Muscle layer of colon (tissue), 2 donors: ENCODE data around the gene UBAP1.
"Not testable (repeated sequence)": the region's sequence is repeated elsewhere in the genome, so short reads cannot be mapped to it uniquely, and the experiment has no call there.

Source experiments
- H3K27ac ChIP-seq: one replicate; pipeline ENCODE4 v1.7.0; 2013; ENCODE audit warnings: low read depth, mild to moderate bottlenecking, low read length, moderate library complexity
- H3K27me3 ChIP-seq, 2 donors: one replicate each; pipeline ENCODE4 v1.7.0; 2013; ENCODE audit warnings: low read length in 2 of 2, mild to moderate bottlenecking in 2 of 2; ENCODE audit not compliant: insufficient read depth in 2 of 2, control insufficient read depth in 1 of 2
- H3K36me3 ChIP-seq: one replicate; pipeline ENCODE4 v1.7.0; 2013; ENCODE audit warnings: mild to moderate bottlenecking, low read length; ENCODE audit not compliant: insufficient read depth
- H3K4me1 ChIP-seq: one replicate; pipeline ENCODE4 v1.7.0; 2013; ENCODE audit warnings: mild to moderate bottlenecking, low read length; ENCODE audit not compliant: insufficient read depth
- H3K4me3 ChIP-seq, 2 donors: one replicate each; pipeline ENCODE4 v1.7.0; 2013; ENCODE audit warnings: low read length in 2 of 2, low read depth in 1 of 2, mild to moderate bottlenecking in 1 of 2, moderate library complexity in 1 of 2
- H3K9ac ChIP-seq: one replicate; pipeline ENCODE4 v1.7.0; 2013; ENCODE audit warnings: low read length
- H3K9me3 ChIP-seq: one replicate; pipeline ENCODE4 v1.7.0; 2013; ENCODE audit warnings: mild to moderate bottlenecking, low read length
- donor health status: abdominal sarcoma.
- donor health status: Adenocarcinoma of cecum.

Gene UBAP1

DNA sequence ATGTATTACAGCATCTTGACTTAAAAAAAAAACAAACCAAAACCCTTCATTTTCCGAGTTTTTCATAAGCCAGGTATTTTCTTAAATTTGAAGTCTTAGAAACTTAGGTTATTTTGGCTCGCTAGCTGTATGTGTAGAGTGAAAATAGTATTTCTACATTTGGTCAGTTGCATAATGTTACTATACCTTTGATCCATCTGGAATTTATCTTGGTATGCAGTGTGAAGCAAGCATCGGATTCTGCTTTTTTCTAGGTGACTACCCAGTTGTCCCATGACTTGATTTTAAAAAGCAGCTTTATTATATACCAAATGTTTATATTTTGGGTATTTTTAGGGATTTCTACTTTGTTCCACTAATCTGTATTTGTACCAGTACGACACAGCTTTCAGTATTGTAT, 27.7 kb downstream of the UBAP1 start:
- no peaks in the 10 kb centered on the region for H3K27me3 ChIP-seq
- no peaks in the 10 kb centered on the region for H3K9me3 ChIP-seq
- H3K27ac ChIP-seq: no peak overlapping the region
- no peak overlapping the region for H3K4me3 ChIP-seq
- H3K36me3 ChIP-seq: peaks cover 3% of the 10 kb centered on the region
- no peak overlapping the region for H3K9ac ChIP-seq
- peaks cover 11% of the 10 kb centered on the region for H3K4me1 ChIP-seq

- H3K9ac ChIP-seq: no peak overlapping the region
Measured at GRCh38 chr9:34211395-34211794, 32.6 kb downstream of the UBAP1 start.

GRCh38 chr9:34214354-34215000, 35.6 kb downstream of the UBAP1 start:
- H3K36me3 ChIP-seq, H3K9ac ChIP-seq, H3K27ac ChIP-seq, H3K4me1 ChIP-seq, H3K27me3 ChIP-seq, H3K4me3 ChIP-seq, H3K9me3 ChIP-seq: not testable (repeated sequence)

More at GRCh38 chr9:34211395-34211794, 32.6 kb downstream of the UBAP1 start:
- H3K9me3 ChIP-seq: no peaks in the 10 kb centered on the region
- no peaks in the 10 kb centered on the region for H3K36me3 ChIP-seq
- H3K4me3 ChIP-seq: no peak overlapping the region
- no peak overlapping the region for H3K27ac ChIP-seq
- H3K4me1 ChIP-seq: no peaks in the 10 kb centered on the region
- no peaks in the 10 kb centered on the region for H3K27me3 ChIP-seq

GRCh38 chr9:34216325-34216724, 37.5 kb downstream of the UBAP1 start:
- peaks cover 3% of the 10 kb centered on the region for H3K4me1 ChIP-seq
- H3K9ac ChIP-seq: no peak overlapping the region
- no peaks in the 10 kb centered on the region for H3K27me3 ChIP-seq
- H3K36me3 ChIP-seq: no peaks in the 10 kb centered on the region
- no peaks in the 10 kb centered on the region for H3K9me3 ChIP-seq
- no peak overlapping the region for H3K27ac ChIP-seq
- no peak overlapping the region for H3K4me3 ChIP-seq

DNA sequence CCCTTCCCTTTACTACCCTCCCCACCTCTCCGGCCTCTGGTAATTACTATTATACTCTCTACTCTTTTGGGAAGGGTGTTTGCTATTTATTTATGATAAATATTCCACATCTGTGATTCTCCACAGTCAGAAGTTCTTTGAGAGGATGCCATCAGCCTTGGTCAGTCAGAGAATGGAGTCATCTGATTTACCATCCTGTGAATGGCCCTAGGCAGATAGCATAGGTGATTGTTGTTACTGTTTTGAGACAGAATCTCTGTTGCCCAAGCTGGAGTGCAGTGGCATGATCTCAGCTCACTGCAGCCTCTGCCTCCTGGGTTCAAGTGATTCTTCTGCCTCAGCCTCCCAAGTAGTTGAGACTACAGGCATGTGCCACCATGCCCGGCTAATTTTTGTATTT, 38.2 kb downstream of the UBAP1 start:
- H3K9ac ChIP-seq, H3K4me1 ChIP-seq, H3K27me3 ChIP-seq, H3K36me3 ChIP-seq, H3K27ac ChIP-seq, H3K9me3 ChIP-seq, H3K4me3 ChIP-seq: not testable (repeated sequence)

DNA sequence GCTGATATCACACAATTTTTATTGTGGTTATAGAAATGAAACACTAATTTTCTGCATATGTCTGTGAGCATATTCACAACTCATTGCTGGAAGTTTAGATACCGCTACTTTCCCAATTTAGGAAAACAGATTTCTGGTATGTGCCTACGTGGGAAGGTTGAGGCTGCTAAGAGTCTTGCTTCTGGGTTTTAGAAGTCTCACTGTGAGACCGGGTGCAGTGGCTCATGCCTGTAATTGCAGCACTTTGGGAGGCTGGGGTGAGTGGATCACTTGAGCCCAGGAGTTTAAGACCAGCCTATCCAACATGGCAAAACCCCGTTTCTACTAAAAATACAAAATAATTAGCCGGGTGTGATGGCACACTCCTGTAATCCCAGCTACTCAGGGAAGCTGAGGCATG, 39.6 kb downstream of the UBAP1 start:
- Histone ChIP-seq H3K27me3 (no peaks in the 10 kb centered on the region), H3K4me1 (peaks cover 3% of the 10 kb centered on the region), H3K27ac (no peak overlapping the region), H3K9me3 (no peaks in the 10 kb centered on the region), H3K4me3 (no peak overlapping the region), H3K9ac (no peak overlapping the region), H3K36me3 (no peaks in the 10 kb centered on the region)

DNA sequence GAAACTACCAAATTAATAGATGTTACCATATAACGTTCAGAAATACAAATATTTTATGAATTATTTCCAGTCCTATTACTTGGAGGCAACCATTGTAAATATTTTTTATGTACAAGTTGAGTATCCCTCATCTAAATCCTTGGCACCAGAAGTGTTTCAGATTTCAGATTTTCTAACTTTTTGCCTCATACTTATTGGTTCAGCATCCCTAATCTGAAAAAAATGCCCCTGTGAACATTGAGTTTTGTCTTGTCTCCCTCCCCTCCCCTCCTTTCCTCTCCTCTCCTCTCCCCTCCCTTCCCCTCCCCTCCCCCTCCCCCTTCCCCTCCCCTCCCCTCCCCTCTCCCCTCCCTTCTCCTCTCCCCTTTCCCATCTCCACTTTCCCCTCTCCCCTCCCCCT, 40.6 kb downstream of the UBAP1 start:
- no peaks in the 10 kb centered on the region for H3K9me3 ChIP-seq
- no peak overlapping the region for H3K27ac ChIP-seq
- peaks cover 3% of the 10 kb centered on the region for H3K4me1 ChIP-seq
- no peaks in the 10 kb centered on the region for H3K36me3 ChIP-seq
- H3K27me3 ChIP-seq: no peaks in the 10 kb centered on the region
- H3K9ac ChIP-seq: no peak overlapping the region
- no peak overlapping the region for H3K4me3 ChIP-seq

GRCh38 chr9:34220218-34220617, 41.4 kb downstream of the UBAP1 start:
- no peaks in the 10 kb centered on the region for H3K27me3 ChIP-seq
- H3K4me3 ChIP-seq: no peak overlapping the region
- H3K9ac ChIP-seq: no peak overlapping the region
- no peak overlapping the region for H3K27ac ChIP-seq
- no peaks in the 10 kb centered on the region for H3K36me3 ChIP-seq
- H3K9me3 ChIP-seq: no peaks in the 10 kb centered on the region
- peaks cover 3% of the 10 kb centered on the region for H3K4me1 ChIP-seq

DNA sequence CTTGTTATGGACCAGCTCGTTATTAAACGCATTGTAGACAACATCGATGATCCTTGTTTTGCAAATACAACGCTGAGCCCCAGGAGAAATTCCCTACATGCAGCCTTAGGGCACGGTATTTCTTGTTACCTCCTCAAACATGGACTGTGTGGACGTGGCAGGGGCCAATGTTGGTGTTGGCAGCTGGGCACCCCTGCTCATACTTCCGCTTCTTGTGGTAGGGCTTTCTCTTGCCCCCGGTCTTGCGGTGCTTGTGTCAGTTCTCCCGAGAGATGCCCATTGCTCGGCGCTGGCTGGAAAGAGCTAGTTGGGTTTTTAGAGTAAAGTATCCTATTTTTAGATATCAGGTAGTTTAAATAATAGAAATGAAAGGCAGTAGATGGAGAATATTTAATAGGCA, 45.5 kb downstream of the UBAP1 start:
- no peak overlapping the region for H3K4me3 ChIP-seq
- no peak overlapping the region for H3K27ac ChIP-seq
- H3K9ac ChIP-seq: no peak overlapping the region
- H3K9me3 ChIP-seq: no peaks in the 10 kb centered on the region
- peaks cover 6% of the 10 kb centered on the region for H3K4me1 ChIP-seq
- H3K36me3 ChIP-seq: no peaks in the 10 kb centered on the region
- H3K27me3 ChIP-seq: no peaks in the 10 kb centered on the region

- not testable (repeated sequence) for H3K36me3 ChIP-seq, H3K9me3 ChIP-seq, H3K9ac ChIP-seq, H3K27ac ChIP-seq, H3K4me3 ChIP-seq, H3K27me3 ChIP-seq, H3K4me1 ChIP-seq
Measured at GRCh38 chr9:34226144-34226760, 47.4 kb downstream of the UBAP1 start.

GRCh38 chr9:34227445-34227844, 48.6 kb downstream of the UBAP1 start:
- H3K27ac ChIP-seq: no peak overlapping the region
- peaks cover 6% of the 10 kb centered on the region for H3K4me1 ChIP-seq
- H3K9ac ChIP-seq: no peak overlapping the region
- H3K9me3 ChIP-seq: no peaks in the 10 kb centered on the region
- H3K27me3 ChIP-seq: no peaks in the 10 kb centered on the region
- no peak overlapping the region for H3K4me3 ChIP-seq
- no peaks in the 10 kb centered on the region for H3K36me3 ChIP-seq

GRCh38 chr9:34230556-34230955, 51.7 kb downstream of the UBAP1 start:
- Histone ChIP-seq H3K4me1 (peaks cover 6% of the 10 kb centered on the region), H3K27me3 (no peaks in the 10 kb centered on the region), H3K9ac (no peak overlapping the region), H3K36me3 (no peaks in the 10 kb centered on the region), H3K27ac (no peak overlapping the region), H3K4me3 (no peak overlapping the region), H3K9me3 (no peaks in the 10 kb centered on the region)
